Lower leg skin (tissue), 3 donors: ENCODE results near the gene LKAAEAR1.

Experiments
- CTCF ChIP-seq, 3 donors: fragments of 450-650 bp; IDR thresholded peaks; one replicate each; pipeline ENCODE4 v1.5.1; 2016; ENCODE audit warnings: antibody characterized with exemption in 3 of 3, mild to moderate bottlenecking in 3 of 3, moderate library complexity in 2 of 3
- POLR2A ChIP-seq, 2 donors: fragments of 450-650 bp; IDR thresholded peaks; one replicate each; pipeline ENCODE4 v1.6.1; 2016 to 2017; ENCODE audit warnings: antibody characterized with exemption in 2 of 2, mild to moderate bottlenecking in 1 of 2, moderate library complexity in 1 of 2

- TF ChIP-seq CTCF (IDR thresholded peaks at IDR 0.05) (no peak), POLR2A (IDR thresholded peaks at IDR 0.05) (no peak)
These were observed 31.9 kb downstream of the LKAAEAR1 start for GRCh38 chr20:64052326-64052722.
